HG03064 (cell line): ENCODE results near the gene IFNAR2.
"Not testable (repeated sequence)": the region's sequence is repeated elsewhere in the genome, so short reads cannot be mapped to it uniquely, and the experiment has no call there.

Experiments
- ATAC-seq: cut with Tn5 transposase; IDR thresholded peaks from one replicate; pipeline ENCODE4 v1.9.1; 2021; ENCODE audit warnings: low read depth; ENCODE audit not compliant: unreplicated experiment

IFNAR2 gene

GRCh38 chr21:33240404-33240803 lies 10.7 kb downstream of the IFNAR2 start:
- ATAC-seq: no peak

- ATAC-seq: no peak
These were observed 12.1 kb downstream of the IFNAR2 start for GRCh38 chr21:33241846-33242245.

- not testable (repeated sequence) for ATAC-seq
These were observed 13.1 kb downstream of the IFNAR2 start for GRCh38 chr21:33242846-33243245.

- no peak for ATAC-seq
These were observed 14.5 kb downstream of the IFNAR2 start for GRCh38 chr21:33244082-33244778.

- no peak for ATAC-seq
These were observed 15.0 kb downstream of the IFNAR2 start for GRCh38 chr21:33244779-33245105.

- ATAC-seq: no peak
These were observed 15.7 kb downstream of the IFNAR2 start for GRCh38 chr21:33245289-33245918.

GRCh38 chr21:33246506-33246905 lies 16.8 kb downstream of the IFNAR2 start:
- no peak for ATAC-seq

GRCh38 chr21:33246963-33247362 lies 17.2 kb downstream of the IFNAR2 start:
- no peak for ATAC-seq

- ATAC-seq: no peak
These were observed 17.9 kb downstream of the IFNAR2 start for GRCh38 chr21:33247599-33247998.

- ATAC-seq: no peak
These were observed 19.7 kb downstream of the IFNAR2 start for GRCh38 chr21:33249331-33250002.

GRCh38 chr21:33251119-33251518 lies 21.4 kb downstream of the IFNAR2 start:
- no peak for ATAC-seq

- ATAC-seq: not testable (repeated sequence)
These were observed 23.6 kb downstream of the IFNAR2 start for GRCh38 chr21:33253382-33253781.

GRCh38 chr21:33254766-33255165 lies 25.0 kb downstream of the IFNAR2 start:
- ATAC-seq: no peak

- no peak for ATAC-seq
These were observed 25.7 kb downstream of the IFNAR2 start for GRCh38 chr21:33255404-33255803.

GRCh38 chr21:33256019-33256418 lies 26.3 kb downstream of the IFNAR2 start:
- ATAC-seq: no peak

GRCh38 chr21:33257094-33257803 lies 27.5 kb downstream of the IFNAR2 start:
- no peak for ATAC-seq

- ATAC-seq: no peak
These were observed 28.7 kb downstream of the IFNAR2 start for GRCh38 chr21:33258475-33258874.

- ATAC-seq: no peak
These were observed 29.7 kb downstream of the IFNAR2 start for GRCh38 chr21:33259428-33259827.

GRCh38 chr21:33259995-33260394 lies 30.3 kb downstream of the IFNAR2 start:
- ATAC-seq: no peak

- no peak for ATAC-seq
These were observed 31.9 kb downstream of the IFNAR2 start for GRCh38 chr21:33261635-33262034.

- ATAC-seq: no peak
These were observed 33.2 kb downstream of the IFNAR2 start for GRCh38 chr21:33262921-33263320.
